Progenitor cell of endocrine pancreas (in vitro differentiated cells): ENCODE results near the gene ACTL7B. TPM values are rescaled to one million over a fixed set of nuclear protein-coding genes. Genes with fewer than 3 reads are reported as not detected.
"Not testable (repeated sequence)": the region's sequence is repeated elsewhere in the genome, so short reads cannot be mapped to it uniquely, and the experiment has no call there.

Source experiments
- DNase-seq: peaks from one replicate; pipeline ENCODE4 v3.0.0; 2021; ENCODE audit warnings: low spot score; ENCODE audit not compliant: unreplicated experiment
- H3K27ac Mint-ChIP-seq: 2 replicates; pipeline ENCODE4 v1.8.0; 2021; ENCODE audit warnings: mild to moderate bottlenecking, moderate library complexity, mixed read lengths
- H3K27me3 Mint-ChIP-seq: 2 replicates; pipeline ENCODE4 v1.8.0; 2021; ENCODE audit warnings: mixed read lengths
- H3K36me3 Mint-ChIP-seq: 2 replicates; pipeline ENCODE4 v1.8.0; 2022; ENCODE audit warnings: mixed read lengths; ENCODE audit not compliant: insufficient read depth
- H3K4me1 Mint-ChIP-seq: 2 replicates; pipeline ENCODE4 v1.8.0; 2021; ENCODE audit warnings: low read depth, mixed read lengths
- H3K4me3 Mint-ChIP-seq: 2 replicates; pipeline ENCODE4 v1.8.0; 2021; ENCODE audit warnings: low read depth, mild to moderate bottlenecking, moderate library complexity, mixed read lengths
- H3K9me3 Mint-ChIP-seq: 2 replicates; pipeline ENCODE4 v1.8.0; 2021; ENCODE audit warnings: low read depth, mixed read lengths
- total RNA-seq: library from RNA; stranded (reverse); gene quantifications from 2 replicates; pipeline ENCODE4 v1.2.1, GENCODE V29; 2021
- TF ChIP-seq, protein P1 (sequence below): fragments of 200-600 bp; sonication (generic); IDR thresholded peaks from one replicate; pipeline ENCODE4 v1.5.0; 2021; ENCODE audit warnings: antibody characterized with exemption, mild to moderate bottlenecking; ENCODE audit not compliant: unreplicated experiment

The ACTL7B gene
- total RNA-seq, 1 donor from 2014 or later, result 0.19 TPM

DNA sequence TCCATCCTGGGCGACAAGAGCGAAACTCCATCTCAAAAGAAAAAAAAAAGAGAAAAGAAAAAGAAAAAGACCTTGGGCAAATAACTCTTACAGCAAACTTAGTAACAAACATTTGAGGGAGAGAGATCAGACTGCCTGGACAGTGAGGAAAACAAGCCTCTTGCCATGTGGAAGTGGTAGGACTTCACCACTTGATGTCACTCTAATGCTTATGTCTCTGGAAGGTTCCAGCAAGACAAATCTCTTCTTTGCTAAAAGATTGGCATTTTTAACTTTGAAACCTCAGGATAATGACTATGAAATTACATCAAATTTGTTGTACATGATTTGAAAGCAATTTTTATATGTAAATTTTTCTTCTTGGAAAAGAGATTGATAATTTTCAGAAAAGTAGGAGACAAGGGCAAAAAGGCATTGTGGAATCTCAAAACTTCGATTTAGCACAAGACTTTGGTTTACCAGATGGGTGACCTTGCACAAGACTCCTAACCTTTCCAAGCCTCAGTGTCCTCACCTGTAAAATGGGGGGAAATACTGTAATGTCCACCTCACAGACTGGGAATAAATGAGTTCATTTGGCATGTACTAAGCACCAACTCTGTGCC is 5.4 kb downstream of the ACTL7B start:
- no peaks in the 10 kb centered on the region for H3K36me3 Mint-ChIP-seq

DNA sequence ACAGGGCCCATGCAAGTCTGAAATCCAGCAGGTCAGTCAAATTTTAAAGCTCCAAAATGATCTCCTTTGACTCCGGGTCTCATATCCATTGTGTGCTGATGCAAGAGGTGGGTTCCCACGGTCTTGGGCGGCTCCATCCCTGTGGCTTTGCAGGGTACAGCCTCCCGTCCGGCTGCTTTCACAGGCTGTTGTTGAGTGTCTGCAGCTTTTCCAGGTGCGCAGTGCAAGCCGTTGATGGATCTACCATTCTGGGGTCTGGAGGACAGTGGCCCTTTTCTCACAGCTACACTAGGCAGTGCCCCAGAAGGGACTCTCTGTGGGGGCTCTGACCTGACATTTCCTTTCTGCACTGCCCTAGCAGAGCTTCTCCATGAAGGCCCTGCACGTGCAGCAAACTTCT is 7.5 kb downstream of the ACTL7B start:
- H3K27ac Mint-ChIP-seq, result not testable (repeated sequence)

More for the DNA sequence above, 5.4 kb downstream of the ACTL7B start:
- Mint-ChIP-seq H3K9me3 (no peaks in the 10 kb centered on the region), H3K27me3 (no peaks in the 10 kb centered on the region), H3K4me1 (peaks cover 2% of the 10 kb centered on the region), H3K27ac (no peak overlapping the region), H3K4me3 (no peak overlapping the region)
- TF ChIP-seq, protein P1, sequence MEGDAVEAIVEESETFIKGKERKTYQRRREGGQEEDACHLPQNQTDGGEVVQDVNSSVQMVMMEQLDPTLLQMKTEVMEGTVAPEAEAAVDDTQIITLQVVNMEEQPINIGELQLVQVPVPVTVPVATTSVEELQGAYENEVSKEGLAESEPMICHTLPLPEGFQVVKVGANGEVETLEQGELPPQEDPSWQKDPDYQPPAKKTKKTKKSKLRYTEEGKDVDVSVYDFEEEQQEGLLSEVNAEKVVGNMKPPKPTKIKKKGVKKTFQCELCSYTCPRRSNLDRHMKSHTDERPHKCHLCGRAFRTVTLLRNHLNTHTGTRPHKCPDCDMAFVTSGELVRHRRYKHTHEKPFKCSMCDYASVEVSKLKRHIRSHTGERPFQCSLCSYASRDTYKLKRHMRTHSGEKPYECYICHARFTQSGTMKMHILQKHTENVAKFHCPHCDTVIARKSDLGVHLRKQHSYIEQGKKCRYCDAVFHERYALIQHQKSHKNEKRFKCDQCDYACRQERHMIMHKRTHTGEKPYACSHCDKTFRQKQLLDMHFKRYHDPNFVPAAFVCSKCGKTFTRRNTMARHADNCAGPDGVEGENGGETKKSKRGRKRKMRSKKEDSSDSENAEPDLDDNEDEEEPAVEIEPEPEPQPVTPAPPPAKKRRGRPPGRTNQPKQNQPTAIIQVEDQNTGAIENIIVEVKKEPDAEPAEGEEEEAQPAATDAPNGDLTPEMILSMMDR, result no peak
- DNase-seq, result no peak

DNA sequence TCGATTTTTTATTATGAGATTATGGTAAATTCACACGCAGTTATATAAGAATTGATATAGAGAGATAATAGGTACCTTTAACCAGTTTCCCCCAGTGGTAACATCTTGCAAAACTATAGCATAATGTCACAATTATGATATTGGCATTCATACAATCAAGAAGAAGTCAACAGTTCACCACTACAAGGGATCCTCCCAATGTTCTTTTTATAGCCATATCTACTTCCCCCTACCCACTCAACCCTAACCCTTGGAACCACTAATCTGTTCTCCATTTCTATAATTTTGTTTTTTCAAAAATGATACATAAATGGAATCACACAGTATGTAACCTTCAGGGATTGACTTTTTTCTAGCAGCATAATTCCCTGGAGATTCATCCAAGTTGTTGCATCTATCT is 9.8 kb downstream of the ACTL7B start:
- no peak for DNase-seq
- TF ChIP-seq, protein P1, result no peak
- Mint-ChIP-seq H3K27me3 (peaks cover 8% of the 10 kb centered on the region), H3K4me3 (no peak overlapping the region), H3K9me3 (no peaks in the 10 kb centered on the region), H3K36me3 (no peaks in the 10 kb centered on the region), H3K27ac (no peak overlapping the region), H3K4me1 (peaks cover 2% of the 10 kb centered on the region)

More for the DNA sequence above, 7.5 kb downstream of the ACTL7B start:
- not testable (repeated sequence) for H3K4me3 Mint-ChIP-seq, DNase-seq, H3K9me3 Mint-ChIP-seq, H3K27me3 Mint-ChIP-seq, H3K36me3 Mint-ChIP-seq, H3K4me1 Mint-ChIP-seq

DNA sequence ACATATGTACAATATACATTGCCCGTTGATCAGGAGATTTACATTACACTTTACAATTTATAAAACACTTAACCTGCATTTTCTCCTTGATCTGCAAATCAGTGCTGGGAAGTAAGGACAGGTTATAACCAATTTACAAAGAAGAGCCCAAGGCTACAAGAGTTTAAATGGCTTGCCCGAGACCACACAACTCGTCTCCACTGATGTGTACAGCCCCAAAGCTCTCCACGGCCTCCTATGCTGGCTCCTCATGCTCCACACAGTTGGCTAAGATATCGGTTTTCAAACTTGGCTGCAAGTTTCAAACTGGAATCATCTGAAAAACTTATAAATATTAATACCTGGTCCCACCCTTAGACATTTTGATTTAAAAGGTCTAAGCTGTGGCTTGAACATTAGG is 10.3 kb downstream of the ACTL7B start:
- TF ChIP-seq, protein P1, result no peak
- H3K9me3 Mint-ChIP-seq, result no peaks in the 10 kb centered on the region

DNA sequence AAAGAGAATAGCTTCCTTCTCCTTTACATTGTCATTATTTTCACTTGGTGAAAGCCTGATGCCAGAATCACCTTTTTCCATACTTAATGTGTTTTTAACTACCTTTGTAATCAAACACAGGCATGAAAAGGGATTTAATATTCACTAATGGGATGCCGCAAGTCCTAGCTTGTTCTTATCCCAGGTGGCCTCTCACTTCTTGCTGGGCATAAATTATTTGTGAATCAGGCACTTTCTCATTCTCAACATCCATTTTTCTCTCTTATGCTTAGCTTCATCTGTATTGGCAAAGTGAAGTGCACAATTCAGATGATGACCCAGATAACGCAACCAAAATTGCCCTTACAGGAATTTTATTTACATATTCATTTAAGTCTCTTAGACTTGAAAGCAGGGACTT is 10.9 kb downstream of the ACTL7B start:
- no peak for DNase-seq
- Mint-ChIP-seq H3K36me3 (no peaks in the 10 kb centered on the region), H3K27ac (no peak overlapping the region), H3K27me3 (peaks cover 8% of the 10 kb centered on the region), H3K4me3 (no peak overlapping the region), H3K9me3 (no peaks in the 10 kb centered on the region), H3K4me1 (peaks cover 2% of the 10 kb centered on the region)
- TF ChIP-seq, protein P1, result no peak

More for the DNA sequence above, 10.3 kb downstream of the ACTL7B start:
- H3K4me1 Mint-ChIP-seq, result peaks cover 2% of the 10 kb centered on the region
- no peak for DNase-seq
- H3K4me3 Mint-ChIP-seq, result no peak overlapping the region
- H3K27me3 Mint-ChIP-seq, result peaks cover 8% of the 10 kb centered on the region
- no peaks in the 10 kb centered on the region for H3K36me3 Mint-ChIP-seq
- no peak overlapping the region for H3K27ac Mint-ChIP-seq

DNA sequence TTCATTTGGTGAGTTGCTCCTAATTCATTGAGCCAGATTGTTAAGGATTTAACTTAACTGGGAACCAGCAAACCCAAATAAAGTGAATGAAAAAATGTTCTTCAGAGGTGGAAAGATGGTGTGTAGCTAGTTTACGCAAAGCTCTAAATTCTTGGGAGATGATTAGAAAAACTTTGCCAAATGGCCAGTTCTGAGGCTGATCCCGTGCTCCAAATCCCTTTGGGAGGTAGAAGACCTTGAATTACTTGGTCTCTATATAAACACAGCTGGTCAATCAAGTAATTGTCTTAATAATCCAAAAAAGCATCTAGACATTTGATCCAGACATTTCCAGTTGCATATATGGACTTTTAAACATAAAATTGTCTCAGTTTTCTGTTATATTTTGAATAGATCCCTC is 11.4 kb downstream of the ACTL7B start:
- TF ChIP-seq, protein P1, result no peak
- no peak overlapping the region for H3K4me3 Mint-ChIP-seq
- no peaks in the 10 kb centered on the region for H3K9me3 Mint-ChIP-seq
- H3K36me3 Mint-ChIP-seq, result no peaks in the 10 kb centered on the region
- H3K4me1 Mint-ChIP-seq, result peaks cover 2% of the 10 kb centered on the region
- DNase-seq, result no peak
- H3K27ac Mint-ChIP-seq, result no peak overlapping the region
- H3K27me3 Mint-ChIP-seq, result peaks cover 8% of the 10 kb centered on the region
